Activated CD8-positive, alpha-beta memory T cell treated with anti-CD3 and anti-CD28 coated beads, Interleukin-2, amount 50 U/mL, for 48 hours (primary cell): ENCODE results near the gene GSTA4.
"Not testable (repeated sequence)": the region's sequence is repeated elsewhere in the genome, so short reads cannot be mapped to it uniquely, and the experiment has no call there.

Experiments
- DNase-seq: peaks from one replicate; pipeline ENCODE4 v3.0.0-alpha.2; 2020

Gene GSTA4

DNA sequence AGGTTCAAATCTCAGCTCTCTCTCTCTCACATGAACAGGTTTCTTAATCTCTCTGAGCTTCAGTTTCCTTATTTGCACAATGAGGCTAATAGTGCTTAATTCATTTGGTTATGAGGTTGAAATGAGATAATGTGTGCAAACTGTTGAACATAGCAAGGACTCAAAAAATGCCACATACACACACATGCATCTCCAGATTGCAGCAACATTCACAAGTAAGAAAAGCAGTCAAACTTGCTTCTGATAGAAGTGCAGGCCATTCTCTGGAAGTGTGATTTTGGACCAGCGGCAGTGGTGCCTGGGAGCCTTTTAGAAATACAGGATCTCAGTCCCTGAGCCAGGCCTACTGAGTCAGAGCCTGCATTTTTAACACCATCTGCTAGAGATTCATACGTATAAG lies 25.7 kb downstream of the GSTA4 start:
- no peak for DNase-seq

DNA sequence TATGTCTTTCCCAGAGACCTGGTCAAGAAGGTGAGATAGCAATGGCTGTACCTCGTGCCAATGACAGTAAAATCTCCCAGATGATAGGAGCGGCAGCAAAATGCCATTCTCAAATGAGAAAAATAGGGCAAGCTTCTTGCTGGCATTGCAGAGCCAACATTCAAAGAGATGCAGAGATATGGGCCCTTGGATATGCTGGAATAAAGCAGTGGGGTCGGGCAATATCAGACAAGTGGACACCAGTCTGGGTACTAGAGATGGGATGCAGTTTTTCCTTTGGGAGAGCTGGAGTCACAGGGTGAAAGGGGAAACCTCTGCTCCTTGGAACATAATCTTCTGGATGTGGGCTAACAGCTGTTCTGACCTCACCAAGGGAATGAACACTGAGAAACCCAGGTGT lies 29.0 kb downstream of the GSTA4 start:
- no peak for DNase-seq

DNA sequence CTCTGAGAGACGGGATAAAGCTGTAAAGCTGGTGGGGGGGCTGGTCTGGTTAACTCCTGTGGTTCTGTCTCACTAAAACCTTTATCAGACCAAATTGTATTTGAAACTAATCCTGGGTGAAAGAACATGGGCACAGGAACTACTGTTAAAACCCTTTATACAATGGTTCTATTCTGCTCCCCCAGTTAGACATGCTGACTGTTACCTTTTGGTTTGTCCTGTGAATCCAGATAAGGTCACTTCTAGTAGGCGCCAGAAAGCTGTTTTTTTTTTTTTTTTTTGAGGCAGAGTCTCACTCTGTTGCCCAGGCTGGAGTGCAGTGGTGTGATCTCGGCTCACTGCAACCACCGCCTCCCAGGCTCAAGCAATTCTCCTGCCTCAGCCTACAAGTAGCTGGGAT lies 29.7 kb downstream of the GSTA4 start:
- DNase-seq, result no peak

DNA sequence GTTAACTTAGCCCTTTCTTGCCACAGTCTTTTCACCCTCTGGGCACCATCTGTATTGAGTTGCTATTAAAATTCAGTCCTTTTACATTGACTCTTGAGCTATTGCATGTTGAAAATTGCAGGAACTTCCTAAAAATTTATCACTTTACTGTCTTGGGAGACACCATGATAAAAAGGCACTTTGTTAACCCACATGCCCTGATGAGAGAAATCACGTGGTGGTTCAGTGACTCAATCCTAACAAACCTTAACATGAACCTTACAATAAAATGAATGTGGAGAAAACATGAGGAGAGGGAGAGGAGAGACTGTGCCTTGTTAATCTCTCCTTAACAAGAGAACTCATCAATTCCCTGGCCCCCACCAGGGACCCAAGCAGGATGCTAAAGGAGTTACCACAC lies 30.8 kb downstream of the GSTA4 start:
- no peak for DNase-seq

DNA sequence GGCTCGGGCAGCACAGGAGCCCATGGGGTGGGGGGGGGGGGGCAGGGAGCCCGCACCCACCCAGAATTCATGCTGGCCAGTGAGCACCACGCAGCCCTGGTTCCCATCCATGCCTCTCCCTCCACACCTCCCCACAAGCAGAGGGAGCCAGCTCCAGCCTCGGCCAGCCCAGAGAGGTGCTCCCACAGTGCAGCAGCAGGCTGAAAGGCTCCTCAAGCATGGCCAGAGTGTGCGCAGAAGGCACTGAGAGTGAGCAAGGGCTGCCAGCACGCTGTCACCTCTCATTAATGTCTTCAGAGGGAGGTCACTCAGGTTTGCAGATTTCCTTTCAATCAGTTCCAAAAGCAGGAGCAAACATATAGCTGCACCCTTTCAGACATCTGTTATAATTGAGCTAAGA lies 32.4 kb downstream of the GSTA4 start:
- no peak for DNase-seq

DNA sequence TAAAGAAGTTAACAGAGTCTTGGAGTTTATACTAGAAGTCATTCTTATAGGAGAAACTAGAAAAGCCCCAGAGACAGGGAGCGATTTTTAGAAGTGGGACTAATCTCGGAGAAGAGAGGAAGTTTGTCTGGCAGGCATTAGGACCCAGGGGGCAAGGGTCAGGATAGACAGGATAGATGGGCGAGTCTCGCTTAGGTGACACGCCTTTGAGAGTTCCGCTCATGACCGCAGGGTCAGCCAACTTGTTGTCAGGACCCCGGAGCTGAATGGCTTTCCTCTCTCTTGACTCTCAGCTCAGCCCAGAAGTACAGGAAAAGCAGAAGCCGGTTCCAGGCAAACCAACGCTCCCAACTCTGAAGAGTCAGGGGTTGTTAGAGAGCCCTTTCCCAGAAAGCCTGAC lies 34.1 kb downstream of the GSTA4 start:
- DNase-seq, result not testable (repeated sequence)

DNA sequence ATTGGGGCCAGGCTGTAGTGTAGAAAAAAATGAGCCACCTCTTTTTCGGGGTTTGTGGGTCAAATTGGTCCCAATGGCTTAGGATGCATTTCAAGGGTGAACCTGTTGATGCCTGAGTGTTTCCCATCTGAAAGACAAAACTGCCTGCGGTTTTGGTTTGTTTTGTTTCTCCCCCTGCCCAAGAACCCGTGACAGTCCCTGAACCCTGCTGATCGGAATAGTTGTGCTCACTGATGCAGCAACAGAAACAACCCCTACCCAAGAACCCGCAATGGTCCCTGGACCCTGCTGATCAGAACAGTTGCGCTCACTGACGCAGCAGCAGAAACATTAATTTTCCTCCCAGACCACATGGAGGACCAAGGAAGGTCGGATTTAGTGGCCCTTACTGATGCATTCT lies 34.9 kb downstream of the GSTA4 start:
- DNase-seq, result not testable (repeated sequence)

DNA sequence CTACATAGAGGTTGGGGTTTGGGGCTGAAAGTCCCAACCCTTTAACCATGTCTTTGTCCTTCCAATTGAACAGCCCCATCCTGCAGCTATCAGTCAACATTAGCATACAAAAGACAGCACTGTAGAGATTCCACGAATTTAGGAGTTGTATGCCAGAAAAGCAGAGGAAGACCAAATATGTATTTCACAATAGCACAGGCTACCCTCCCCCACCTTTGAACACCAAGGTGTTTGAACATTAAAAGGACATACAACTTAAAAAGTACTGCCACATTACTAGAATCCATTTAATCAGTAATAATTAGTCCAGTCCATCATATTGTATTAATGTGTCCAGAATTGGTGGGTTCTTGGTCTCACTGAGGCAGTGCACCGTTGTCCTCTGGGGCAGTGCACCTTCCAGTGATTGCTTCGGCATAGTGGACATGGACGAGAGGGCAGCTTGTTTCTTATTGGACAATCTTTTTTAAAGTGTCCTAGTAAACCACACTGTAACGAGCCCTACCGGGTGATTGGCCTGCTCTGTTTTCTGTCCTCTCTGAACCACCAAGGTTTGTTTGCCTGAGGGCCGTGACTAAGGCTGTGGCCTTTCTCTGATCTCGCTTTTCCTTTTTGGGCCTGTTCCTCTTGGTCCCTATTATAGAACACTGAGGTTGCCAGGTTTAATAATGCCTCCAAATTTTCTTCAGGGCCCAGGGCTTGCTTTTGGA lies 36.4 kb downstream of the GSTA4 start:
- DNase-seq, result no peak

DNA sequence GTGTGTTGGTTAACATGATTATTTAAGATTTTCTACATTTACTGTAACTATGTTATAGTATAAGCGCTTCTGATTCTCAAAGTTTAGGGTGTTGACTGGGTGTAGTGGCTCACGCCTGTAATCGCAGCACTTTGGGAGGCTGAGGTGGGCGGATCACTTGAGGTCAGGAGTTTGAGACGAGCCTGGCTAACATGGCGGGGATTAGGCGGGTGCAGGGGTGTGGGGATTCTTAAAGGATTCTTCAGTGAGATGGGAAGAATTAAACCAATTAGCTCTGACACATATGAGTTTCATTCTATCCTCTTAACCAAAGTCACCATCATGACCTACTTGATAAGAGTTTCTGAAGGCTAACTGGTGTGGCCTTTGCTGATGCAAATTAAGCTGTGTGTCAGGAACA lies 39.2 kb downstream of the GSTA4 start:
- DNase-seq, result no peak

DNA sequence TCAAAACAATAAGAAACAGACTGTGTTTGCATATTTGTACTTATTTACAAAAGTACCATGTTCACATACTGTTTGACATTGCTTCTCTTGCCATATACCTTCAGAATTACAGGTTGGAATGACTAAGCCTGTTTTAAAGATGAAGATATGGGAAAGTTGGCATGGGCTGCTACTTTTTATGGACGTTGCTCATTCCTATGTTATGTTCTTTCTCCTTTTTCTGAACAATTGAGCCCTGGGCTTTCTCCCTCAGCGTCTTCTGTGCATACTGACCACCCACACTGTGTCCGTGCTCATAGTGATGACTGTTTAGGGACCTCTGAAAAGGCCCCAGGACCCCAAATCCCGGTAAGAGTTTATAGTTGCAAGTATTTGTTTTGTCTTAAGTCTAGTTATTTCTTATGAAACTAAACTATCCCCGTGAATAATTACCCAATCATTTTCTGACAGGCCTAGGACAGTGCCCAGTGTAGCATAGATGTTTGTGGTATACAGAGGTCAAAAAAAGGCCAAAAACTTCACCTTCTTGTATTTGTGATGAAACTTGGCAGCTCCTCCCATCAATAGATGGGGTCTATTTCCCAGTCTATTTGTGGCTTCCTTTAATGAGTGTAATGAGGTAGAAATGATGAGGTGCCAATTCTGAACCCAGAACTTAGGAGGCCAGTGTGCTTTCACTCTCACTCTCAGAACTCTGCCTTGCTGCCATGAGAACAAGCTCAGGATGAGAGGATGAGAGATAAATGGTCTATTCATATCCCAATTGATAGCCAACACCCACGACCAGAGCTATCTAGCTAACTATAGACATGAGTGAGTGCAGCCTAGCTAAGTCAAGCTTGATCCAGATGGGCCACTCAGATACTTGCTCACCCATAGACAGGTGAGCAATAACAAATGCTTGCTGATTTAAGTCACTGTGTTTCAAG lies 40.9 kb downstream of the GSTA4 start:
- no peak for DNase-seq

DNA sequence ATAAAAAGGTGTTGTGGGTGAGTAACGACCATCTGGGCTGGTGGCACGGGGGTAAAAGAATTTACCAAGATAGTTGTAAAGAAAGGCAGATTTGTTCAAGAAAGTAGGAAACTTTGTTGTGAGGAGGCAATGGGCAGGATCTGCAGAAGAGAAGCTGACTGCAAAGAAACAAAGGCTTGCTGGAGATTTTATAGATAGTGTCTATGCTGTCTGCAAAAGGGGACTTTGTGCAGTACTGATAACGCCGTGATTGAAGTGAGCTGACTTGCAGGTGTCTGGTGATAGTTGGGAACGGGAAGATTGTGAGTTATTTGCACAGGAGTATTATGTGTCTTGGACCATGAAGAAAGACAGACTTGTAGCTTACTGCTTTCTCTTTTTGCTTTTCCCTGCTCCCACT lies 48.8 kb downstream of the GSTA4 start:
- DNase-seq, result no peak

DNA sequence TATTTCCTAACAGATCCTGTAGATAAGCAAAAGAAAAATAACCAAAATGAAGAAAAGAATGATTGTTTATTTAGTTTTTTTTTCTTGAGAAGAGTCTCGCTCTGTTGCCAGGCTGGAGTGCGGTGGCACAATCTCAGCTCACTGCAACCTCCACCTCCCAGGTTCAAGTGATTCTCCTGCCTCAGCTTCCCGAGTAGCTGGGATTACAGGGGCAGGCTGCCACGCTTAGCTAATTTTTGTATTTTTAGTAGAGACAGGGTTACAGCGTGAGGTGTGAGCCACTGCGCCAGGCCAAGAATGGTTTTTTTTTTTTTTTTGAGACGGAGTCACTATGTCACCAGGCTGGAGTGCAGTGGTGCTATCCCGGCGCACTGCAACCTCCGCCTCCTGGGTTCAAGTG lies 52.3 kb downstream of the GSTA4 start:
- DNase-seq, result not testable (repeated sequence)

DNA sequence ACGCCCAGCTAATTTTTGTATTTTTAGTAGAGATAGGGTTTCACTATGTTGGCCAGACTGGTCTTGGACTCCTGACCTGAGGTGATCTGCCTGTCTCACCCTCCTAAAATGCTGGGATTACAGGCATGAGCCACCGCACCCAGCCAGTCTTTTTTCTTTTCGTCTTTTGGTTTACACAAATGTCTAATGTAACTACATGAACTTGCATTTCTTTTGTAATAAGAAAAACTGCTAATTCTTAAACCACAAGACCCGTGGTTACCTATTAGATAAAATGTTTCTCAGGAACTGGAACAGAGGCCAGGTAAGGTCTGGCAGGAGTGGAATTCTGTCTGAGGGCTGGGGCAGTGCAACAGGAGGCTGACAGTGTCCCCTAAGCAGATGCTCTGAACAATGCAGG lies 52.9 kb downstream of the GSTA4 start:
- DNase-seq, result no peak

DNA sequence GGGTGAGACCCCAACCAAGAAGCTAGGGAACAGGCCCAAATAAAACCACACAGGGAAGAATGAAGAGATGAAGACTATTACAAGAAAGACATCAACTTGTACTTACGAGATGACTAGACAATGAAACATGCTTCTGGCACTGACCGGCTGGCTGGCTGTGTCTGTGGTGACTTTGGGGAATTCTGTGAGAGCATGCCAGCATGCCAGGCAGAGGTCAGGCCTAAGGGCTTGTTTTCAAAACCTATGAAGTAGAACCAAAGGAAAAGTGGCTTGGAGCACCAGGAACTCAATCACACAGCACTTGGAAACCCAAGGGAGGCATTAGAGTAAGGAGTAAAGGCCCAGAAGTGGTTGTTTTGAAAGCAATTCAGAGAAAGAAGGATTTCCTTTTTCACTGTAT lies 57.2 kb downstream of the GSTA4 start:
- DNase-seq, result no peak

DNA sequence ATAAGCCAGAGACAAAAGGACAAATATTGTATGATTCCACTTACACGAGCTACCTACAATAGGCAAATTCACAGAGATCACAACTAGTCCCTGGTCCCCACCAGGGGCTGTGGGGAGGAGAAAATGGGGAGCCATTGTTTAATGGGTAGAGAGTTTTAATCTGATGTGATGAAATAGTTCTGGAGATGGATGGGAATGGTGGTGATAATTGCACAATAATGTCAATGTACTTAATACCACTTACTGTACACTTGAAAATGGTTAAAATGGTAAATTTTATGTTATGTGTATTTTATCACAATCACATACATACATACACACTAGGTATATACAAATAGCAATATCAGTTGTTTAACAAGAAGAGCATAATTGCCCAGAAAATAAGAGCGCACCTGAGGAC lies 61.3 kb downstream of the GSTA4 start:
- no peak for DNase-seq

DNA sequence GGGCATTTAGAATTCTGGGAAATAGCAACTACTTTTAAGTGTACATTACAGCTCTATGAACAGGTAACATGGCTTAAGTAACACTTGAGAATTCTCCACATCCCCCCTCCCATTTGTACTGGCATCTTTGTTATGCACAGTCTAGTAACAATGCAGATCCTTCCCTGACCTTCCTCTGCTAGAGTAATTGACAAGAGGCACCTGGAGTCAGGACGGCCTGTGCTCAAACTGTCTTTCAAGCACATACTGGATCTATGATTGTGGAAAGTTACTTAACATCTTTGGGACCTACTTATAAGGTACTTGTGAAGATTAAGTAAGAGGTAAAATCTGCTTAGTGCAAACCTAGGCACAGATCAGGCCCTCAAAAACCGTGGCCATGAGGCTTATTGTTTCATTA lies 63.7 kb downstream of the GSTA4 start:
- DNase-seq, result no peak

DNA sequence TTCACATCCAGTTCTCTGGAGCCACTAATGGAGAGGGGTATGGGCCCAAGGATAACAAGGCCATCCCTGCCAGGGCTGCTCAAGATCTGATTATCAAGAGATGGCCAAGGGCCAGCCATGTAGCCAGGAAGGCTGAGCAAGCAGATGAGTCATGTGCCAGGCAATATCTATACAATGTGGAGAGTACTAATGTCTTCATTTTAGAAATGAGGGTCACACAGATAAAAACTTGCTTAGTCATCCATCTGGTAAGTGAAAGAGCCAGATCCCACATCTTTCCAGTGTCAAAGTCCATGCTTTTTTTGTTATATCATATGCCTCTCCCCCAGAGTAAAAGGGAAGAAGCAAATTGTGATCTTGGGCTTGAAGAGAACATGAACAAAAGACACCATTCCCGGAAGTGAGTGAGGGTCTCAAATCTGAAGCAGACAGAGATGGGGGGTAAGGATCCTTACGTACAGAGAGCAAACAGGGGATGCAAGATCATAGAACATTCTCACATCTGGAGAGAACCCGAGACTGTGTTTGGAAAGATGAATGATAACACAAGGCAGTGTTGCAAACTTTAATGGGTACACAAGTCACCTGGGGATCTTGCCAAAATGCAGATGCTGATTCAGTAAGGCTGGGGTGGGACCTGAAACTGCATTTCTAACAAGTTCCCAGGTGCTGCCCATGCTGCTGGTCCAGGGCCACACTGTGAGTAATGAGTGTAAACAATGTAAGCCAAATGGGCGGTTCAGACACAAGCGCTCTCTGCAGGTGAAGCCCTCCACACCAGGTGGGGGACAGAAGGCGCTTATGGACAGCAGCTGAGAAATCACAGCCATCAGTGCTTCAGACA lies 65.5 kb downstream of the GSTA4 start:
- no peak for DNase-seq
